ENCODE measurements around the gene OASL.

DNA sequence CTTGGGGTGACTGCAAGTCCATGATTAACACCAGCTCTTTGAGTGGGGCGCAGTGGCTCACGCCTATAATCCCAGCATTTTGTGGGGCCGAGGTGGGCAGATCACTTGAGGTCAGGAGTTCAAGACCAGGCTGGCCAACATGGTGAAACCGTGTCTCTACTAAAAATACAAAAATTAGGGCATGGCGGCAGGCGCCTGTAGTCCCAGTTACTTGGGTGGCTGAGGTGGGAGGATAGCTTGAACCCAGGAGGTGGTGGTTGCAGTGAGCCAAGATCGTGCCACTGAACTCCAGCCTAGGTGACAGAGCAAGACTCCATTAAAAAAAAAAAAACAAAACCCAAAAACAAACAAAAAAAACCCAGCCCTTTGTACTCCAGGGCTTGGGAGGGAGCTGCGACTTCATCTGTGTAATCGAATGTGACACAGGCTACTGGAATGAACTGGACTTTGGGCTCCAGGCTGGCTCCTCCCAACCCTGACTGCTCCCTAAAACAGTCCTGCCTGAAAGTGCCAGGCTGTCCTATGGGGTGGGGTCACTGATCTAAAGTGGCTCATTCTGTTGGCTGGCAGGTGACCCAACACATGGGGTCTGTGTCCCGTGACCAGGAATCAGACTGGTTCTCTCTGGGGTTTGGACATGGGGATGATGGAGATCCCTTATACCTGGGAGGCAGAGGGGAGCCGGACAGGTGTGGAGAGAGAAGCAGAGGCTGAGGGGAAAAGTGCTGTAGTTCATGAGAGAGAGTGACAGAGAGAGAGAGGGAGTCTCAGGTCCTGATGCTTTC, 13.4 kb downstream of the OASL start:
- TF ChIP-seq, protein P1, sequence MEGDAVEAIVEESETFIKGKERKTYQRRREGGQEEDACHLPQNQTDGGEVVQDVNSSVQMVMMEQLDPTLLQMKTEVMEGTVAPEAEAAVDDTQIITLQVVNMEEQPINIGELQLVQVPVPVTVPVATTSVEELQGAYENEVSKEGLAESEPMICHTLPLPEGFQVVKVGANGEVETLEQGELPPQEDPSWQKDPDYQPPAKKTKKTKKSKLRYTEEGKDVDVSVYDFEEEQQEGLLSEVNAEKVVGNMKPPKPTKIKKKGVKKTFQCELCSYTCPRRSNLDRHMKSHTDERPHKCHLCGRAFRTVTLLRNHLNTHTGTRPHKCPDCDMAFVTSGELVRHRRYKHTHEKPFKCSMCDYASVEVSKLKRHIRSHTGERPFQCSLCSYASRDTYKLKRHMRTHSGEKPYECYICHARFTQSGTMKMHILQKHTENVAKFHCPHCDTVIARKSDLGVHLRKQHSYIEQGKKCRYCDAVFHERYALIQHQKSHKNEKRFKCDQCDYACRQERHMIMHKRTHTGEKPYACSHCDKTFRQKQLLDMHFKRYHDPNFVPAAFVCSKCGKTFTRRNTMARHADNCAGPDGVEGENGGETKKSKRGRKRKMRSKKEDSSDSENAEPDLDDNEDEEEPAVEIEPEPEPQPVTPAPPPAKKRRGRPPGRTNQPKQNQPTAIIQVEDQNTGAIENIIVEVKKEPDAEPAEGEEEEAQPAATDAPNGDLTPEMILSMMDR (IDR thresholded peaks at IDR 0.05), result no peak
- no peak for TF ChIP-seq POLR2A (IDR thresholded peaks at IDR 0.05)
